ENCODE results near the gene TRPM5. TPM values are rescaled to one million over a fixed set of nuclear protein-coding genes. Genes with fewer than 3 reads are reported as not detected.

Gene TRPM5
- total RNA-seq, 1 experiment from 2014 or later, result 0.07 TPM

GRCh38 chr11:2475136-2475918, 31.0 kb upstream of the TRPM5 start:
- no peak for ATAC-seq
- Mint-ChIP-seq H3K36me3 (peaks cover 19% of the 10 kb centered on the region), H3K9me3 (peaks cover 42% of the 10 kb centered on the region), H3K27me3 (ENCODE audit: low read depth) (peaks cover 87% of the 10 kb centered on the region), H3K27ac (no peak overlapping the region), H3K4me1 (no peaks in the 10 kb centered on the region), H3K4me3 (no peak overlapping the region)
- no peak for TF ChIP-seq ATF1 (CRISPR knock-in tag; IDR thresholded peaks at IDR 0.05)
- no peak for DNase-seq (ENCODE audit: low spot score)
- CTCF ChIA-PET, result interaction anchor here (1.8 kb wide), 1 partner anchor 56 kb away, joined by 6 read pairs; no protein-coding TSS in a partner anchor
- POLR2A ChIA-PET, result no interaction called here

GRCh38 chr11:2474059-2474901, 30.0 kb upstream of the TRPM5 start:
- peaks cover 31% of the 10 kb centered on the region for H3K9me3 Mint-ChIP-seq
- TF ChIP-seq FOXK1 (CRISPR knock-in tag; IDR thresholded peaks at IDR 0.05), result no peak
- no peak for TF ChIP-seq NR1H2 (CRISPR knock-in tag; IDR thresholded peaks at IDR 0.05)
- no peak for TF ChIP-seq OVOL2 (CRISPR knock-in tag; IDR thresholded peaks at IDR 0.05; ENCODE audit: borderline replicate concordance)
- no peak for TF ChIP-seq TCF7 (CRISPR knock-in tag; IDR thresholded peaks at IDR 0.05; ENCODE audit: low read depth)
- no peak for TF ChIP-seq NR3C1 (CRISPR knock-in tag; conservative IDR thresholded peaks at IDR 0.05; ENCODE audit: low read depth)
- TF ChIP-seq AR (CRISPR knock-in tag; IDR thresholded peaks at IDR 0.05), result no peak
- H3K4me1 Mint-ChIP-seq, result no peaks in the 10 kb centered on the region
- peaks cover 9% of the 10 kb centered on the region for H3K36me3 Mint-ChIP-seq
- ChIA-PET CTCF (interaction anchor here (1.8 kb wide), 1 partner anchor 57 kb away, joined by 6 read pairs; no protein-coding TSS in a partner anchor), POLR2A (no interaction called here)
- H3K4me3 Mint-ChIP-seq, result no peak overlapping the region
- DNase-seq (ENCODE audit: low spot score) (no peak), ATAC-seq (no peak)
- H3K27me3 Mint-ChIP-seq (ENCODE audit: low read depth), result peaks cover 87% of the 10 kb centered on the region
- no peak overlapping the region for H3K27ac Mint-ChIP-seq

- CTCF ChIA-PET, result interaction anchor here (1.8 kb wide), 1 partner anchor 58 kb away, joined by 6 read pairs; no protein-coding TSS in a partner anchor
- peaks cover 5% of the 10 kb centered on the region for H3K36me3 Mint-ChIP-seq
- H3K4me3 Mint-ChIP-seq, result no peak overlapping the region
- POLR2A ChIA-PET, result no interaction called here
- DNase-seq (ENCODE audit: low spot score) (no peak), ATAC-seq (no peak)
- no peaks in the 10 kb centered on the region for H3K4me1 Mint-ChIP-seq
- H3K9me3 Mint-ChIP-seq, result peaks cover 24% of the 10 kb centered on the region
- no peak overlapping the region for H3K27ac Mint-ChIP-seq
- peaks cover 87% of the 10 kb centered on the region for H3K27me3 Mint-ChIP-seq (ENCODE audit: low read depth)
- no peak for TF ChIP-seq MLX (CRISPR knock-in tag; IDR thresholded peaks at IDR 0.05)
- no peak for TF ChIP-seq ATF1 (CRISPR knock-in tag; IDR thresholded peaks at IDR 0.05)
- no peak for TF ChIP-seq E2F1 (CRISPR knock-in tag; IDR thresholded peaks at IDR 0.05)
- no peak for TF ChIP-seq MXD4 (CRISPR knock-in tag; IDR thresholded peaks at IDR 0.05; ENCODE audit: borderline replicate concordance)
- TF ChIP-seq AR (CRISPR knock-in tag; IDR thresholded peaks at IDR 0.05), result no peak
- TF ChIP-seq FOXP4 (CRISPR knock-in tag; IDR thresholded peaks at IDR 0.05), result no peak
- TF ChIP-seq, protein P1, sequence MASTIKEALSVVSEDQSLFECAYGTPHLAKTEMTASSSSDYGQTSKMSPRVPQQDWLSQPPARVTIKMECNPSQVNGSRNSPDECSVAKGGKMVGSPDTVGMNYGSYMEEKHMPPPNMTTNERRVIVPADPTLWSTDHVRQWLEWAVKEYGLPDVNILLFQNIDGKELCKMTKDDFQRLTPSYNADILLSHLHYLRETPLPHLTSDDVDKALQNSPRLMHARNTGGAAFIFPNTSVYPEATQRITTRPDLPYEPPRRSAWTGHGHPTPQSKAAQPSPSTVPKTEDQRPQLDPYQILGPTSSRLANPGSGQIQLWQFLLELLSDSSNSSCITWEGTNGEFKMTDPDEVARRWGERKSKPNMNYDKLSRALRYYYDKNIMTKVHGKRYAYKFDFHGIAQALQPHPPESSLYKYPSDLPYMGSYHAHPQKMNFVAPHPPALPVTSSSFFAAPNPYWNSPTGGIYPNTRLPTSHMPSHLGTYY (CRISPR knock-in tag; IDR thresholded peaks at IDR 0.05), result no peak
- TF ChIP-seq, protein P2, sequence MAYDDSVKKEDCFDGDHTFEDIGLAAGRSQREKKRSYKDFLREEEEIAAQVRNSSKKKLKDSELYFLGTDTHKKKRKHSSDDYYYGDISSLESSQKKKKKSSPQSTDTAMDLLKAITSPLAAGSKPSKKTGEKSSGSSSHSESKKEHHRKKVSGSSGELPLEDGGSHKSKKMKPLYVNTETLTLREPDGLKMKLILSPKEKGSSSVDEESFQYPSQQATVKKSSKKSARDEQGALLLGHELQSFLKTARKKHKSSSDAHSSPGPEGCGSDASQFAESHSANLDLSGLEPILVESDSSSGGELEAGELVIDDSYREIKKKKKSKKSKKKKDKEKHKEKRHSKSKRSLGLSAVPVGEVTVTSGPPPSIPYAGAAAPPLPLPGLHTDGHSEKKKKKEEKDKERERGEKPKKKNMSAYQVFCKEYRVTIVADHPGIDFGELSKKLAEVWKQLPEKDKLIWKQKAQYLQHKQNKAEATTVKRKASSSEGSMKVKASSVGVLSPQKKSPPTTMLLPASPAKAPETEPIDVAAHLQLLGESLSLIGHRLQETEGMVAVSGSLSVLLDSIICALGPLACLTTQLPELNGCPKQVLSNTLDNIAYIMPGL (CRISPR knock-in tag; IDR thresholded peaks at IDR 0.05), result no peak
- no peak for TF ChIP-seq JAZF1 (CRISPR knock-in tag; IDR thresholded peaks at IDR 0.05)
Observed at GRCh38 chr11:2473361-2474058, 29.2 kb upstream of the TRPM5 start.

All from WTC11 (cell line).